H9 (cell line): ENCODE measurements around the gene IMMP2L. TPM values are rescaled to one million over a fixed set of nuclear protein-coding genes. Genes with fewer than 3 reads are reported as not detected.

ENCODE experiments used
- DNase-seq: peaks from one replicate; pipeline ENCODE4 v3.0.0-alpha.2; 2017
- H2AFZ ChIP-seq: one replicate; pipeline ENCODE4 v1.6.1; 2013; ENCODE audit warnings: mild to moderate bottlenecking, low read length, control low read depth, moderate library complexity
- H2AK5ac ChIP-seq: 2 replicates; pipeline ENCODE4 v1.6.1; 2013; ENCODE audit warnings: low read length, control low read depth, mixed read lengths; ENCODE audit not compliant: insufficient read length
- H2BK120ac ChIP-seq: one replicate; pipeline ENCODE4 v1.6.1; 2013; ENCODE audit warnings: low read depth, mild to moderate bottlenecking, low read length, control low read depth, inconsistent platforms; ENCODE audit not compliant: poor library complexity, severe bottlenecking
- H2BK12ac ChIP-seq: 2 replicates; pipeline ENCODE4 v1.6.1; 2013; ENCODE audit warnings: low read length, control low read depth, mixed read lengths, low read depth; ENCODE audit not compliant: insufficient read length
- H2BK15ac ChIP-seq: 2 replicates; pipeline ENCODE4 v1.6.1; 2013; ENCODE audit warnings: low read depth, low read length, control low read depth
- H2BK20ac ChIP-seq: one replicate; pipeline ENCODE4 v1.6.1; 2013; ENCODE audit warnings: low read depth, mild to moderate bottlenecking, low read length, control low read depth, inconsistent platforms; ENCODE audit not compliant: poor library complexity, severe bottlenecking
- H2BK5ac ChIP-seq: 2 replicates; pipeline ENCODE4 v1.6.1; 2013; ENCODE audit warnings: low read length, control low read depth, mixed read lengths; ENCODE audit not compliant: insufficient read length
- H3K14ac ChIP-seq: 2 replicates; pipeline ENCODE4 v1.6.1; 2013; ENCODE audit warnings: low read length, control low read depth; ENCODE audit not compliant: insufficient read depth
- H3K18ac ChIP-seq: 2 replicates; pipeline ENCODE4 v1.6.1; 2013; ENCODE audit warnings: low read depth, mild to moderate bottlenecking, mixed read lengths, low read length, control low read depth; ENCODE audit not compliant: insufficient read length
- H3K23ac ChIP-seq: 2 replicates; pipeline ENCODE4 v1.6.1; 2013; ENCODE audit warnings: low read length, control low read depth, mixed read lengths, low read depth; ENCODE audit not compliant: insufficient read length
- H3K23me2 ChIP-seq: 2 replicates; pipeline ENCODE4 v1.6.1; 2013; ENCODE audit warnings: low read depth, mild to moderate bottlenecking, mixed read lengths, low read length, control low read depth; ENCODE audit not compliant: insufficient read length, poor library complexity, severe bottlenecking
- H3K27ac ChIP-seq: 2 replicates; pipeline ENCODE4 v1.5.1; 2013; ENCODE audit warnings: low read length, control low read depth, mixed read lengths, low read depth; ENCODE audit not compliant: insufficient read length
- H3K27me3 ChIP-seq: 2 replicates; pipeline ENCODE4 v1.6.1; 2013; ENCODE audit warnings: low read length, control low read depth, inconsistent platforms; ENCODE audit not compliant: insufficient read depth
- H3K4ac ChIP-seq: 2 replicates; pipeline ENCODE4 v1.6.1; 2013; ENCODE audit warnings: low read depth, mild to moderate bottlenecking, control low read depth, inconsistent platforms, low read length, moderate library complexity
- H3K4me1 ChIP-seq: 2 replicates; pipeline ENCODE4 v1.6.1; 2013; ENCODE audit warnings: low read length, control low read depth, inconsistent platforms; ENCODE audit not compliant: insufficient read depth
- H3K4me2 ChIP-seq: 2 replicates; pipeline ENCODE4 v1.6.1; 2013; ENCODE audit warnings: low read length, control low read depth, mixed read lengths; ENCODE audit not compliant: insufficient read length, insufficient read depth
- H3K56ac ChIP-seq: 2 replicates; pipeline ENCODE4 v1.6.1; 2013; ENCODE audit warnings: low read depth, mild to moderate bottlenecking, mixed read lengths, low read length, control low read depth; ENCODE audit not compliant: insufficient read length
- H3K79me1 ChIP-seq: 2 replicates; pipeline ENCODE4 v1.6.1; 2013; ENCODE audit warnings: low read depth, mild to moderate bottlenecking, moderate library complexity, low read length, control low read depth, inconsistent platforms; ENCODE audit not compliant: insufficient read depth, poor library complexity, severe bottlenecking
- H3K79me2 ChIP-seq: 2 replicates; pipeline ENCODE4 v1.6.1; 2013; ENCODE audit warnings: low read length, control low read depth, inconsistent platforms; ENCODE audit not compliant: insufficient read depth
- H3K9ac ChIP-seq: 2 replicates; pipeline ENCODE4 v1.6.1; 2013; ENCODE audit warnings: low read length, control low read depth, mixed read lengths; ENCODE audit not compliant: insufficient read length; ENCODE audit errors: extremely low read depth
- H3K9me3 ChIP-seq: one replicate; pipeline ENCODE4 v1.6.1; 2013; ENCODE audit warnings: low read depth, low read length, inconsistent platforms; ENCODE audit not compliant: control insufficient read depth
- H3T11ph ChIP-seq: one replicate; pipeline ENCODE4 v1.6.1; 2013; ENCODE audit warnings: mild to moderate bottlenecking, low read length, control low read depth, inconsistent platforms
- H4K20me1 ChIP-seq: one replicate; pipeline ENCODE4 v1.6.1; 2013; ENCODE audit not compliant: control insufficient read depth, insufficient read length, insufficient read depth
- H4K5ac ChIP-seq: 2 replicates; pipeline ENCODE4 v1.6.1; 2013; ENCODE audit warnings: low read depth, mild to moderate bottlenecking, mixed read lengths, low read length, control low read depth; ENCODE audit not compliant: insufficient read length
- H4K8ac ChIP-seq: replicated peaks from 2 replicates; pipeline ENCODE4 v1.6.1; 2013; ENCODE audit warnings: low read length, control low read depth, mixed read lengths, low read depth; ENCODE audit not compliant: insufficient read length
- H4K91ac ChIP-seq: 2 replicates; pipeline ENCODE4 v1.6.1; 2013; ENCODE audit warnings: low read depth, mild to moderate bottlenecking, moderate library complexity, mixed read lengths, low read length, control low read depth; ENCODE audit not compliant: insufficient read length
- H3K27ac Mint-ChIP-seq, 3 experiments: 2 replicates in 2 of 3; 3 replicates in 1 of 3; pipeline ENCODE4 v1.8.0; 2020 to 2021; ENCODE audit warnings: mixed read lengths in 3 of 3, mild to moderate bottlenecking in 1 of 3, moderate library complexity in 1 of 3
- H3K27me3 Mint-ChIP-seq: 2 replicates; pipeline ENCODE4 v1.8.0; 2021; ENCODE audit warnings: low read depth, mild to moderate bottlenecking, moderate library complexity, mixed read lengths
- H3K36me3 Mint-ChIP-seq, 3 experiments: 2 replicates in 2 of 3; 3 replicates in 1 of 3; pipeline ENCODE4 v1.8.0; 2020 to 2021; ENCODE audit warnings: low read depth in 3 of 3, mixed read lengths in 3 of 3; ENCODE audit not compliant: insufficient read depth in 1 of 3
- H3K4me1 Mint-ChIP-seq, 2 experiments: 2 replicates each; pipeline ENCODE4 v1.8.0; 2020; ENCODE audit warnings: mixed read lengths in 2 of 2
- H3K4me3 Mint-ChIP-seq, 2 experiments: 2 replicates in 1 of 2; 3 replicates in 1 of 2; pipeline ENCODE4 v1.8.0; 2020 to 2021; ENCODE audit warnings: mild to moderate bottlenecking in 2 of 2, mixed read lengths in 2 of 2, moderate library complexity in 1 of 2
- H3K9me3 Mint-ChIP-seq, 2 experiments: 2 replicates in 1 of 2; 3 replicates in 1 of 2; pipeline ENCODE4 v1.8.0; 2020; ENCODE audit warnings: mild to moderate bottlenecking in 2 of 2, mixed read lengths in 2 of 2, moderate library complexity in 1 of 2
- WGBS: extraction: QIAGEN DNeasy Blood & Tissue Kit; methylation state at CpG from one replicate; pipeline ENCODE4 v1.1.7; 2013; ENCODE audit warnings: missing lambda C conversion rate, low lambda C conversion rate, mixed read lengths; ENCODE audit not compliant: insufficient read length; ENCODE audit errors: extremely low coverage; 5-methylcytosine and 5-hydroxymethylcytosine counted together
- total RNA-seq: library from RNA; stranded (reverse); gene quantifications from 2 replicates; pipeline ENCODE4 v1.2.1, GENCODE V29; 2021
- TF ChIP-seq, protein P1 (sequence below): fragments of 200-600 bp; sonication (generic); conservative IDR thresholded peaks from 3 replicates; pipeline ENCODE4 v1.8.0; 2021; ENCODE audit warnings: antibody characterized with exemption, mild to moderate bottlenecking

IMMP2L gene
- total RNA-seq, 1 experiment from 2014 or later: 14.7 TPM

GRCh38 chr7:110733221-110733620, 829.1 kb downstream of the IMMP2L start:
- DNase-seq: no peak
- Mint-ChIP-seq H3K4me3 (no peak overlapping the region), H3K4me1 (peaks cover 7 to 11% of the 10 kb centered on the region in 2 experiments), H3K9me3 (no peaks in the 10 kb centered on the region; a peak in 1 of 5 replicates), H3K27me3 (no peaks in the 10 kb centered on the region), H3K27ac (no peak overlapping the region), H3K36me3 (peaks cover 4 to 22% (median 14%) of the 10 kb centered on the region in 3 experiments; a peak in 4 of 7 replicates)
- Histone ChIP-seq H3K27ac (no peak overlapping the region), H3T11ph (no peak overlapping the region), H2BK120ac (no peak overlapping the region), H3K23me2 (peaks cover 4% of the 10 kb centered on the region), H2BK12ac (no peak overlapping the region), H2BK15ac (no peak overlapping the region), H4K91ac (no peak overlapping the region), H3K4me1 (no peaks in the 10 kb centered on the region; the same call in 1 of the 2 replicates), H3K79me1 (no peaks in the 10 kb centered on the region), H4K20me1 (no peaks in the 10 kb centered on the region), H4K5ac (no peak overlapping the region), H2AFZ (no peak overlapping the region), H3K79me2 (no peaks in the 10 kb centered on the region), H3K23ac (no peak overlapping the region), H3K56ac (no peak overlapping the region), H3K4ac (no peak overlapping the region), H3K4me2 (no peak overlapping the region), H3K9ac (no peak overlapping the region), H3K14ac (no peak overlapping the region), H4K8ac (no peak overlapping the region), H3K9me3 (no peaks in the 10 kb centered on the region), H2BK20ac (no peak overlapping the region), H2BK5ac (no peak overlapping the region), H3K18ac (no peak overlapping the region), H3K27me3 (no peaks in the 10 kb centered on the region), H2AK5ac (no peak overlapping the region)
- TF ChIP-seq, protein P1, sequence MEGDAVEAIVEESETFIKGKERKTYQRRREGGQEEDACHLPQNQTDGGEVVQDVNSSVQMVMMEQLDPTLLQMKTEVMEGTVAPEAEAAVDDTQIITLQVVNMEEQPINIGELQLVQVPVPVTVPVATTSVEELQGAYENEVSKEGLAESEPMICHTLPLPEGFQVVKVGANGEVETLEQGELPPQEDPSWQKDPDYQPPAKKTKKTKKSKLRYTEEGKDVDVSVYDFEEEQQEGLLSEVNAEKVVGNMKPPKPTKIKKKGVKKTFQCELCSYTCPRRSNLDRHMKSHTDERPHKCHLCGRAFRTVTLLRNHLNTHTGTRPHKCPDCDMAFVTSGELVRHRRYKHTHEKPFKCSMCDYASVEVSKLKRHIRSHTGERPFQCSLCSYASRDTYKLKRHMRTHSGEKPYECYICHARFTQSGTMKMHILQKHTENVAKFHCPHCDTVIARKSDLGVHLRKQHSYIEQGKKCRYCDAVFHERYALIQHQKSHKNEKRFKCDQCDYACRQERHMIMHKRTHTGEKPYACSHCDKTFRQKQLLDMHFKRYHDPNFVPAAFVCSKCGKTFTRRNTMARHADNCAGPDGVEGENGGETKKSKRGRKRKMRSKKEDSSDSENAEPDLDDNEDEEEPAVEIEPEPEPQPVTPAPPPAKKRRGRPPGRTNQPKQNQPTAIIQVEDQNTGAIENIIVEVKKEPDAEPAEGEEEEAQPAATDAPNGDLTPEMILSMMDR: no peak
- no CpG with 5 or more reads among the region's 1 CpG for WGBS
